BJ (cell line): ENCODE measurements around the gene FNDC11. TPM values are rescaled to one million over a fixed set of nuclear protein-coding genes. Genes with fewer than 3 reads are reported as not detected.

Source experiments
- CTCF ChIA-PET: fragments of 350-600 bp; formaldehyde crosslinking; extraction: SDS; loops from one replicate; lab custom pipeline; 2021; ENCODE audit warnings: antibody characterized with exemption, inconsistent platforms; lab: Yijun Ruan, JAX
- POLR2A ChIA-PET: fragments of 300-600 bp; sonication (Branson Sonifier 250); formaldehyde crosslinking; extraction: SDS; loops from one replicate; lab custom pipeline; 2021; ENCODE audit warnings: antibody characterized with exemption; lab: Charles Lee
- DNase-seq: peaks from one replicate; pipeline ENCODE4 v3.0.0-alpha.2; 2011; ENCODE audit warnings: low read depth
- H3K27me3 ChIP-seq: 2 replicates; pipeline ENCODE4 v1.6.0; 2011; ENCODE audit warnings: low read length; ENCODE audit not compliant: control insufficient read depth, insufficient read depth
- H3K36me3 ChIP-seq: 2 replicates; pipeline ENCODE4 v1.5.1; 2011; ENCODE audit warnings: low read length; ENCODE audit not compliant: control insufficient read depth, insufficient read depth
- H3K4me3 ChIP-seq: 2 replicates; pipeline ENCODE4 v1.5.1; 2011; ENCODE audit warnings: low read depth, mild to moderate bottlenecking, control low read depth, low read length
- CTCF ChIP-seq: IDR thresholded peaks from 2 replicates; pipeline ENCODE4 v1.5.1; 2011; ENCODE audit warnings: low read depth, mild to moderate bottlenecking, control low read depth, inconsistent platforms, low read length, moderate library complexity; ENCODE audit not compliant: insufficient read depth
- polyA plus RNA-seq: library from polyadenylated mRNA; depleted of rRNA; stranded (reverse); fragments of >200 nt; gene quantifications from 2 replicates; pipeline ENCODE4 v1.2.3, GENCODE V29; 2011

Gene FNDC11
- polyA plus RNA-seq, 1 experiment, result 0.76 TPM

DNA sequence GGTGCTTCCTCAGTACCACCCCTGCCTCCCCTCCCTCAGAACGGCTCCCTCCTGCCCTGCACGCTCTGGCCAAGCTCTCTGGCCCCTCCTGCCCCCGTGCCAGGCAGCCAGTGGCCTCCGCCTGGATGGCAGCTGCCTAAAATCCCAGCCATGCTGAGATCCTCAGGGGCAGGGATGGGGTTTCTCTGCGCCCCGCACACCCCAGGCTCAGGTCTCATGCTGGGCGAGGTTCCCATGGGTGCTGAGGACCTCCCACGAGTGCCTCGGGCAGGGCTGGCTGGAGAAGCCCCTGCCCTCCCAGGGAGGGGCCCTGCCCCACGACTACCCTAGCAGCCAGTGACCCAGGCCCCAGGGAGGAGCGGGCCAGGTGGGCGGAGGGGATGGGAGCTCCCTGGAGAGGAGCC, 19.5 kb upstream of the FNDC11 start:
- no peaks in the 10 kb centered on the region for H3K36me3 ChIP-seq
- peaks cover 2% of the 10 kb centered on the region; the same call in 1 of the 2 replicates for H3K27me3 ChIP-seq
- ChIA-PET POLR2A (no interaction called here), CTCF (interaction anchor here (1.8 kb wide), 1 partner anchor 439 kb away, joined by 9 read pairs; no protein-coding TSS in a partner anchor)
- no peak for TF ChIP-seq CTCF
- no peak for DNase-seq
- no peak overlapping the region for H3K4me3 ChIP-seq

- DNase-seq, result no peak
Observed at GRCh38 chr20:63534831-63535651, 18.9 kb upstream of the FNDC11 start.

GRCh38 chr20:63536241-63536977, 17.6 kb upstream of the FNDC11 start:
- TF ChIP-seq CTCF, result no peak
- Histone ChIP-seq H3K27me3 (peaks cover 2% of the 10 kb centered on the region; the same call in 1 of the 2 replicates), H3K4me3 (no peak overlapping the region), H3K36me3 (no peaks in the 10 kb centered on the region)
- CTCF ChIA-PET, result interaction anchor here (0.7 to 5.8 kb wide), 11 partner anchors 9 to 438 kb away, joined by 3 to 53 read pairs (median 6); partner anchors contain the start of genes SRMS and TPD52L2
- POLR2A ChIA-PET, result no interaction called here
- DNase-seq, result no peak

More at GRCh38 chr20:63534831-63535651, 18.9 kb upstream of the FNDC11 start:
- POLR2A ChIA-PET, result interaction anchor here (0.6 kb wide), 1 partner anchor 107 kb away, joined by 8 read pairs; no protein-coding TSS in a partner anchor
- no peaks in the 10 kb centered on the region for H3K36me3 ChIP-seq
- CTCF ChIA-PET, result interaction anchor here (1.8 kb wide), 1 partner anchor 439 kb away, joined by 9 read pairs; no protein-coding TSS in a partner anchor
- no peak overlapping the region for H3K4me3 ChIP-seq
- no peak for TF ChIP-seq CTCF
- H3K27me3 ChIP-seq, result peaks cover 2% of the 10 kb centered on the region; the same call in 1 of the 2 replicates

- no peak for DNase-seq
- TF ChIP-seq CTCF, result no peak
- H3K27me3 ChIP-seq, result peaks cover 2% of the 10 kb centered on the region; the same call in 1 of the 2 replicates
- ChIA-PET POLR2A (no interaction called here), CTCF (interaction anchor here (0.5 to 5.8 kb wide), 35 partner anchors 9 to 583 kb away, joined by 3 to 53 read pairs (median 4); partner anchors contain the start of genes PRPF6, RTEL1, SAMD10 and SRMS)
- H3K36me3 ChIP-seq, result no peaks in the 10 kb centered on the region
- H3K4me3 ChIP-seq, result peak within 1 kb of the TSS; percentile 30
Observed at GRCh38 chr20:63536997-63537524, 16.9 kb upstream of the FNDC11 start, which contains the start of gene PTK6. Gene PTK6, minus strand, starts transcription at chr20:63537376. Its CDS starts 62 bp downstream, at chr20:63537314.
